HepG2 (cell line): ENCODE results near the gene EPB41L2. TPM values are rescaled to one million over a fixed set of nuclear protein-coding genes. Genes with fewer than 3 reads are reported as not detected.

ENCODE experiments used
- ATAC-seq: fragments of 200-7000 bp; cut with Tn5 transposase; 3 replicates; pipeline ENCODE4 v1.9.1; 2020; ENCODE audit warnings: mild to moderate bottlenecking, moderate library complexity
- BruUV-seq: library from RNA; stranded (reverse); fragments of 400-500 nt; replicated peaks from 2 replicates; lab custom pipeline; 2021; lab: Mats Ljungman, UMichigan
- CTCF ChIA-PET: fragments of 300-600 bp; formaldehyde crosslinking; extraction: SDS; loops from one replicate; lab custom pipeline; 2021; ENCODE audit warnings: low total read pairs, inconsistent platforms, low intra/inter-chr PET ratio; lab: Yijun Ruan, JAX
- POLR2A ChIA-PET: fragments of 350-600 bp; sonication (Branson Sonifier 250); formaldehyde crosslinking; loops from one replicate; lab custom pipeline; 2020; ENCODE audit warnings: antibody characterized with exemption, inconsistent platforms; lab: Yijun Ruan, JAX
- DNase-seq: peaks from one replicate; pipeline ENCODE4 v3.0.0-alpha.2; 2015; ENCODE audit warnings: low spot score
- FAIRE-seq: peaks from 3 replicates; lab custom pipeline; 2011; peaks lifted over from hg19 to GRCh38; lab: Jason Lieb, UNC
- H2AFZ ChIP-seq: one replicate; pipeline ENCODE4 v1.6.1; 2011; ENCODE audit warnings: low read length, inconsistent platforms
- H3K27ac ChIP-seq: fragments of 300-600 bp; 3 replicates; pipeline ENCODE4 v1.8.0; 2011; ENCODE audit warnings: mixed run types, mild to moderate bottlenecking, mixed read lengths, low read length, inconsistent platforms; ENCODE audit not compliant: insufficient read depth; ENCODE audit errors: extremely low read length
- H3K27me3 ChIP-seq, 2 experiments: fragments of 200-600 bp in 1 of 2; 2 replicates in 1 of 2; 3 replicates in 1 of 2; pipeline versions ENCODE4 v1.6.0 to v1.8.0; 2011; ENCODE audit warnings: low read length in 2 of 2, mild to moderate bottlenecking in 2 of 2, moderate library complexity in 2 of 2, inconsistent platforms in 1 of 2; ENCODE audit not compliant: insufficient read depth in 2 of 2, control insufficient read depth in 1 of 2
- H3K36me3 ChIP-seq, 2 experiments: fragments of 200-600 bp in 1 of 2; replicated peaks in 1 of 2; 2 replicates in 1 of 2; 3 replicates in 1 of 2; pipeline versions ENCODE4 v1.5.1 to v1.8.0; 2011; ENCODE audit warnings: low read length in 2 of 2, inconsistent platforms in 1 of 2; ENCODE audit not compliant: insufficient read depth in 2 of 2, control insufficient read depth in 1 of 2
- H3K4me1 ChIP-seq: 2 replicates; pipeline ENCODE4 v1.5.1; 2012; ENCODE audit warnings: low read length, inconsistent platforms; ENCODE audit not compliant: insufficient read depth
- H3K4me2 ChIP-seq: 2 replicates; pipeline ENCODE4 v1.6.0; 2011; ENCODE audit warnings: low read depth, low read length, inconsistent platforms
- H3K4me3 ChIP-seq, 3 experiments: fragments of 200-600 bp in 1 of 3; sonication (generic), shearing (Covaris generic) in 1 of 3; replicated peaks in 1 of 3; 2 replicates each; pipeline ENCODE4 v1.5.1; 2011 to 2016; ENCODE audit warnings: low read length in 3 of 3, inconsistent platforms in 2 of 3, low read depth in 2 of 3, mild to moderate bottlenecking in 2 of 3, control low read depth in 1 of 3, mixed read lengths in 1 of 3; ENCODE audit not compliant: insufficient read depth in 1 of 3
- H3K79me2 ChIP-seq: one replicate; pipeline ENCODE4 v1.6.1; 2011; ENCODE audit warnings: low read length, inconsistent platforms; ENCODE audit not compliant: insufficient read depth
- H3K9ac ChIP-seq: 2 replicates; pipeline ENCODE4 v1.6.0; 2011; ENCODE audit warnings: mild to moderate bottlenecking, low read depth, low read length, inconsistent platforms; ENCODE audit not compliant: insufficient read depth
- H3K9me3 ChIP-seq: 2 replicates; pipeline ENCODE4 v1.5.1; 2012; ENCODE audit warnings: mild to moderate bottlenecking, low read length
- H4K20me1 ChIP-seq: 2 replicates; pipeline ENCODE4 v1.6.0; 2011; ENCODE audit warnings: inconsistent platforms, mild to moderate bottlenecking, low read length, moderate library complexity; ENCODE audit not compliant: insufficient read depth
- CERS6 ChIP-seq: sonication (generic); formaldehyde crosslinking; IDR thresholded peaks from 2 replicates; pipeline ENCODE4 v1.5.0; 2020; ENCODE audit warnings: missing genetic modification reagents
- HIVEP1 ChIP-seq: sonication (generic); formaldehyde crosslinking; IDR thresholded peaks from 2 replicates; pipeline ENCODE4 v1.4.0; 2020; ENCODE audit warnings: mild to moderate bottlenecking, missing genetic modification reagents
- KAT2B ChIP-seq: fragments of 150-350 bp; IDR thresholded peaks from 2 replicates; pipeline ENCODE4 v1.6.1; 2014; ENCODE audit warnings: low read depth, low read length, borderline replicate concordance
- MEF2D ChIP-seq: sonication (generic); formaldehyde crosslinking; IDR thresholded peaks from 2 replicates; pipeline ENCODE4 v1.5.1; 2020; ENCODE audit warnings: mild to moderate bottlenecking, missing genetic modification reagents
- NAIF1 ChIP-seq: sonication (generic); formaldehyde crosslinking; IDR thresholded peaks from 2 replicates; pipeline ENCODE4 v1.5.0; 2020; ENCODE audit warnings: mild to moderate bottlenecking, missing genetic modification reagents, borderline replicate concordance
- NR2F1 ChIP-seq, 2 experiments: fragments of 450-650 bp in 1 of 2; formaldehyde crosslinking in 1 of 2; IDR thresholded peaks; 2 replicates each; pipeline versions ENCODE4 v1.5.0 to v1.6.1; 2016 to 2020; ENCODE audit warnings: mild to moderate bottlenecking in 1 of 2, missing compliant biosample characterization in 1 of 2, missing genetic modification reagents in 1 of 2, moderate library complexity in 1 of 2
- RCOR2 ChIP-seq: IDR thresholded peaks from 2 replicates; pipeline ENCODE4 v1.6.1; 2016; ENCODE audit warnings: missing biosample characterization, missing genetic modification reagents
- ZBTB3 ChIP-seq: sonication (generic); formaldehyde crosslinking; IDR thresholded peaks from 2 replicates; pipeline ENCODE4 v1.4.0; 2020; ENCODE audit warnings: low read depth, mild to moderate bottlenecking, moderate library complexity, missing genetic modification reagents, borderline replicate concordance
- ZNF329 ChIP-seq: sonication (generic); formaldehyde crosslinking; IDR thresholded peaks from 2 replicates; pipeline ENCODE4 v1.9.0; 2021; ENCODE audit warnings: low read depth, mild to moderate bottlenecking, missing genetic modification reagents
- ZNF335 ChIP-seq: sonication (generic); formaldehyde crosslinking; IDR thresholded peaks from 2 replicates; pipeline ENCODE4 v1.4.0; 2020; ENCODE audit warnings: missing genetic modification reagents
- ZNF446 ChIP-seq: sonication (generic); formaldehyde crosslinking; IDR thresholded peaks from 2 replicates; pipeline ENCODE4 v1.5.0; 2020; ENCODE audit warnings: mild to moderate bottlenecking, missing genetic modification reagents
- ZNF468 ChIP-seq: sonication (generic); formaldehyde crosslinking; IDR thresholded peaks from 2 replicates; pipeline ENCODE4 v1.8.0; 2022; ENCODE audit warnings: mild to moderate bottlenecking, moderate library complexity, missing genetic modification reagents
- ZNF546 ChIP-seq: sonication (generic); formaldehyde crosslinking; conservative IDR thresholded peaks from 2 replicates; pipeline ENCODE4 v1.8.1; 2023; ENCODE audit warnings: mild to moderate bottlenecking, missing genetic modification reagents
- ZNF616 ChIP-seq: sonication (generic); formaldehyde crosslinking; IDR thresholded peaks from 2 replicates; pipeline ENCODE4 v1.5.0; 2020; ENCODE audit warnings: low read depth, mild to moderate bottlenecking, missing genetic modification reagents
- ZNF619 ChIP-seq: sonication (generic); formaldehyde crosslinking; IDR thresholded peaks from 2 replicates; pipeline ENCODE4 v1.4.0; 2020; ENCODE audit warnings: mild to moderate bottlenecking, missing genetic modification reagents
- ZNF841 ChIP-seq: sonication (generic); formaldehyde crosslinking; IDR thresholded peaks from 2 replicates; pipeline ENCODE4 v1.8.1; 2023; ENCODE audit warnings: missing genetic modification reagents, borderline replicate concordance
- WGBS: methylation state at CpG from one replicate; pipeline ENCODE4 v1.1.6; 2017; ENCODE audit warnings: low lambda C conversion rate; 5-methylcytosine and 5-hydroxymethylcytosine counted together
- in situ Hi-C: cut with HindIII; loops from 2 replicates; pipeline ENCODE4 v1.10.0; 2017; ENCODE audit warnings: low pct_unique_long_range_greater_than_20kb; ENCODE audit not compliant: extremely low pct_ligation_motif_present
- intact Hi-C: fragments of 100-400 bp; cut with micrococcal nuclease; formaldehyde crosslinking; loops from one replicate; pipeline ENCODE4 v1.10.0; 2022; ENCODE audit not compliant: unreplicated experiment
- polyA plus RNA-seq, 8 experiments: library from polyadenylated mRNA; depleted of rRNA in 3 of 8; stranded (reverse) in 7 of 8; unstranded in 1 of 8; fragments of >200 nt; fragmentation: Illumina TruSeq in 4 of 8; extraction: Trizol in 4 of 8; gene quantifications; 2 replicates each; pipeline versions ENCODE4 v1.2.1 to v1.2.3, GENCODE V29; 2011 to 2016; ENCODE audit warnings: low read depth in 4 of 8, missing spikeins in 1 of 8, mixed read lengths in 1 of 8; ENCODE audit not compliant: insufficient read depth in 1 of 8
- total RNA-seq, 5 experiments: library from RNA; depleted of rRNA; stranded (reverse); fragments of >200 nt; fragmentation: Illumina TruSeq; extraction: Trizol; gene quantifications; 2 replicates each; pipeline ENCODE4 v1.2.3, GENCODE V29; 2016; ENCODE audit warnings: low read depth in 1 of 5
- TF ChIP-seq, protein P1 (sequence below): sonication (generic); formaldehyde crosslinking; IDR thresholded peaks from 2 replicates; pipeline ENCODE4 v1.8.1; 2022; ENCODE audit warnings: low read depth, mild to moderate bottlenecking, missing genetic modification reagents
- TF ChIP-seq, protein P2 (sequence below): sonication (generic); formaldehyde crosslinking; IDR thresholded peaks from 2 replicates; pipeline ENCODE4 v1.5.1; 2020; ENCODE audit warnings: missing genetic modification reagents, mild to moderate bottlenecking, borderline replicate concordance
- TF ChIP-seq, protein P3 (sequence below): sonication (generic); formaldehyde crosslinking; conservative IDR thresholded peaks from 2 replicates; pipeline ENCODE4 v1.8.0; 2022; ENCODE audit warnings: missing genetic modification reagents

Gene EPB41L2
- total and polyA plus RNA-seq, 2 of the 13 experiments (the other 11 are each of a cell fraction or from before 2014, with no cell fraction given) = 41.7 to 56.4 TPM

DNA sequence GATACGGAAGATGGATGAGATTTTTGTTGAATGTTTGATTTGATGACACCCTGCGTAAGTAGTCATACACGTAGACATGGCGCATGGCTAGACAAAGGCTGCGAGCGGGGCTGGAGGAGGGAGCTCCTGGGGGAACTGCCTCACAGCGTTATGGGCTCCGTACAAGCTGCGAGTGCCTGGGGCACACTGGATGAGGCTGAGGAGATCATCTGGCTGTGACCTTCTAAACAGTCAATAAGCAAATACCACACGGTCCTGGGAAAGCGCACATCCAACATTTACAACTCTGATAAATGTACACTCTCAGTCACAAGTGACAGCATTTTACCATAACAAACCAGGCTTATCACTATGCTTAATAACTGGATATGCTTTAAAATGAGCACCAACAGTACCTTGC is 198.7 kb downstream of the EPB41L2 start:
- H3K27me3 ChIP-seq = no peaks in the 10 kb centered on the region
- no peaks in the 10 kb centered on the region for H4K20me1 ChIP-seq
- CTCF ChIA-PET = no interaction called here
- peak overlapping the region; percentile 64 for H3K4me2 ChIP-seq
- no peaks in the 10 kb centered on the region for H3K79me2 ChIP-seq
- intact Hi-C loops = no loop called here
- H3K27ac ChIP-seq = peak overlapping the region; percentile 67
- in situ Hi-C loops = no loop called here
- FAIRE-seq = peak; percentile 71
- no peak overlapping the region for H2AFZ ChIP-seq
- POLR2A ChIA-PET = interaction anchor here (1.0 to 4.5 kb wide), 5 partner anchors 12 to 39 kb away, joined by 3 to 35 read pairs (median 8); partner anchors contain the start of gene SMLR1
- H3K36me3 ChIP-seq = peaks cover 3 to 12% of the 10 kb centered on the region in 2 experiments
- ATAC-seq = peak; percentile 91
- peak; percentile 72 for DNase-seq
- no peaks in the 10 kb centered on the region for H3K9me3 ChIP-seq
- BruUV-seq = no TSS peak
- H3K4me1 ChIP-seq = peaks cover 60% of the 10 kb centered on the region
- 35% methylated on average over 11 of the region's 11 CpGs for WGBS
- peak overlapping the region in 1 of 3 experiments; percentile 18; a peak in 2 of 6 replicates for H3K4me3 ChIP-seq
- H3K9ac ChIP-seq = peak overlapping the region; percentile 9; the same call in 1 of the 2 replicates
- TF ChIP-seq MEF2D (CRISPR knock-in tag) (peak; percentile 70; the same call in 1 of the 2 replicates), ZBTB3 (no peak), ZNF616 (CRISPR knock-in tag) (no peak), HIVEP1 (CRISPR knock-in tag) (no peak), CERS6 (no peak), KAT2B (no peak), ZNF546 (no peak), NR2F1 (CRISPR knock-in tag; IDR thresholded peaks at IDR 0.05) (peak in 1 of 2 experiments; percentile 58; a peak in 1 of 4 replicates), ZNF329 (CRISPR knock-in tag) (no peak), ZNF619 (CRISPR knock-in tag) (no peak), RCOR2 (CRISPR knock-in tag) (peak; percentile 47; the same call in 1 of the 2 replicates), ZNF468 (CRISPR knock-in tag) (no peak), NAIF1 (0 out of 2 replicates have a peak, but pooled peaks have one; percentile 10), ZNF446 (no peak), ZNF841 (CRISPR knock-in tag) (no peak), ZNF335 (CRISPR knock-in tag) (0 out of 2 replicates have a peak, but pooled peaks have one; percentile 49)
- TF ChIP-seq, protein P1, sequence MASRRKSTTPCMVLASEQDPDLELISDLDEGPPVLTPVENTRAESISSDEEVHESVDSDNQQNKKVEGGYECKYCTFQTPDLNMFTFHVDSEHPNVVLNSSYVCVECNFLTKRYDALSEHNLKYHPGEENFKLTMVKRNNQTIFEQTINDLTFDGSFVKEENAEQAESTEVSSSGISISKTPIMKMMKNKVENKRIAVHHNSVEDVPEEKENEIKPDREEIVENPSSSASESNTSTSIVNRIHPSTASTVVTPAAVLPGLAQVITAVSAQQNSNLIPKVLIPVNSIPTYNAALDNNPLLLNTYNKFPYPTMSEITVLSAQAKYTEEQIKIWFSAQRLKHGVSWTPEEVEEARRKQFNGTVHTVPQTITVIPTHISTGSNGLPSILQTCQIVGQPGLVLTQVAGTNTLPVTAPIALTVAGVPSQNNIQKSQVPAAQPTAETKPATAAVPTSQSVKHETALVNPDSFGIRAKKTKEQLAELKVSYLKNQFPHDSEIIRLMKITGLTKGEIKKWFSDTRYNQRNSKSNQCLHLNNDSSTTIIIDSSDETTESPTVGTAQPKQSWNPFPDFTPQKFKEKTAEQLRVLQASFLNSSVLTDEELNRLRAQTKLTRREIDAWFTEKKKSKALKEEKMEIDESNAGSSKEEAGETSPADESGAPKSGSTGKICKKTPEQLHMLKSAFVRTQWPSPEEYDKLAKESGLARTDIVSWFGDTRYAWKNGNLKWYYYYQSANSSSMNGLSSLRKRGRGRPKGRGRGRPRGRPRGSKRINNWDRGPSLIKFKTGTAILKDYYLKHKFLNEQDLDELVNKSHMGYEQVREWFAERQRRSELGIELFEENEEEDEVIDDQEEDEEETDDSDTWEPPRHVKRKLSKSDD (CRISPR knock-in tag) = no peak
- TF ChIP-seq, protein P2, sequence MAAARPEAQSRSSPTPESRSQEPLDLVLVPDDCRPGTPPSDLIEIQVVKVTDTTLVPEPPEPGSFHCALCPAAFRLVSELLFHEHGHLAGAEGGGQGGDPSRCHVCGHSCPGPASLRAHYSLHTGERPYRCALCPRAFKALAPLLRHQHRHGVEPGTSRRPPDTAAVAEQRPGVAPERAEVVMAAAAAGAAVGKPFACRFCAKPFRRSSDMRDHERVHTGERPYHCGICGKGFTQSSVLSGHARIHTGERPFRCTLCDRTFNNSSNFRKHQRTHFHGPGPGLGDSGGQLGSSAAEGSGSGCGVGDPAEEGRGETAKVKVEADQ (CRISPR knock-in tag) = no peak
- TF ChIP-seq, protein P3, sequence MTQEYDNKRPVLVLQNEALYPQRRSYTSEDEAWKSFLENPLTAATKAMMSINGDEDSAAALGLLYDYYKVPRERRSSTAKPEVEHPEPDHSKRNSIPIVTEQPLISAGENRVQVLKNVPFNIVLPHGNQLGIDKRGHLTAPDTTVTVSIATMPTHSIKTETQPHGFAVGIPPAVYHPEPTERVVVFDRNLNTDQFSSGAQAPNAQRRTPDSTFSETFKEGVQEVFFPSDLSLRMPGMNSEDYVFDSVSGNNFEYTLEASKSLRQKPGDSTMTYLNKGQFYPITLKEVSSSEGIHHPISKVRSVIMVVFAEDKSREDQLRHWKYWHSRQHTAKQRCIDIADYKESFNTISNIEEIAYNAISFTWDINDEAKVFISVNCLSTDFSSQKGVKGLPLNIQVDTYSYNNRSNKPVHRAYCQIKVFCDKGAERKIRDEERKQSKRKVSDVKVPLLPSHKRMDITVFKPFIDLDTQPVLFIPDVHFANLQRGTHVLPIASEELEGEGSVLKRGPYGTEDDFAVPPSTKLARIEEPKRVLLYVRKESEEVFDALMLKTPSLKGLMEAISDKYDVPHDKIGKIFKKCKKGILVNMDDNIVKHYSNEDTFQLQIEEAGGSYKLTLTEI (CRISPR knock-in tag) = no peak
